Activated CD8-positive, alpha-beta memory T cell treated with anti-CD3 and anti-CD28 coated beads for 24 hours (primary cell): Measurements from ENCODE around the gene ZYG11A.

Source experiments
- DNase-seq: peaks from one replicate; pipeline ENCODE4 v3.0.0-alpha.2; 2020

The ZYG11A gene

DNA sequence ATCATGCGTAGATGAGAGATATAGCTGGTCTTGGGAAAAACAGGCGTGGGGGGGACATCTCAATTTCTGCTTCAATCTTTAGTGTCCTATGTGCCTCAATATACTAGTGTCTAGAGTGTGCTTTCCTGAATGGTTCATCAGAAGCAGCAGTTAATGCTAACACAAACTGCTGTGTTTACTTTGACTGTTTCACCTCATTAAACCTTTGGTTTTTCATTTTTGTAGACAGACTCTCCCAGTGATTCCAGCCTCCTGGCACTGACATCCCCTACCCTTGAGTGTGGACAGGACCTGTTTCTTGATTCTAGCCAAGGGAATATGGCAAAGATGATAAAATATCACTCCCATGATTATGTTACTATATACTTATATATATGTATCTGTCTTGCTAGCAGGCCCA lies 37.6 kb downstream of the ZYG11A start:
- no peak for DNase-seq

DNA sequence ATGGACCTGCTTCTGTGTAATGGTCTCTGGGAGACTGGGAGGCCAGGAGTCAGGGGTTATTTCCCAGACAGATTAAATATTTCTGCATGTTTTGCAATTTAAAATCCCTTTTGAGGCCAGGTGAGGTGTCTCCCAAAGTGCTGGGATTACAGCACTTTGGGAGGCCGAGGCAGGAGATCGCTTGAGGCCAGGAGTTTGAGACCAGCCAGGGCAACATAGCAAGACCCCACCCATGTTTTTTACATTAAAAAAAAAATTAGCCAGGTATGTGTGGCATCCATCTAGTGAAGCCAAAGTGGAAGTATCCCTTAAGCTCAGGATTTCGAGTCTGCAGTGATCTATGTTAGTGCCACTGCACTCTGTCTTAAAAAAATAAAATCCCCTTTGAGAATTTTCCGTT lies 44.9 kb downstream of the ZYG11A start:
- DNase-seq = no peak

DNA sequence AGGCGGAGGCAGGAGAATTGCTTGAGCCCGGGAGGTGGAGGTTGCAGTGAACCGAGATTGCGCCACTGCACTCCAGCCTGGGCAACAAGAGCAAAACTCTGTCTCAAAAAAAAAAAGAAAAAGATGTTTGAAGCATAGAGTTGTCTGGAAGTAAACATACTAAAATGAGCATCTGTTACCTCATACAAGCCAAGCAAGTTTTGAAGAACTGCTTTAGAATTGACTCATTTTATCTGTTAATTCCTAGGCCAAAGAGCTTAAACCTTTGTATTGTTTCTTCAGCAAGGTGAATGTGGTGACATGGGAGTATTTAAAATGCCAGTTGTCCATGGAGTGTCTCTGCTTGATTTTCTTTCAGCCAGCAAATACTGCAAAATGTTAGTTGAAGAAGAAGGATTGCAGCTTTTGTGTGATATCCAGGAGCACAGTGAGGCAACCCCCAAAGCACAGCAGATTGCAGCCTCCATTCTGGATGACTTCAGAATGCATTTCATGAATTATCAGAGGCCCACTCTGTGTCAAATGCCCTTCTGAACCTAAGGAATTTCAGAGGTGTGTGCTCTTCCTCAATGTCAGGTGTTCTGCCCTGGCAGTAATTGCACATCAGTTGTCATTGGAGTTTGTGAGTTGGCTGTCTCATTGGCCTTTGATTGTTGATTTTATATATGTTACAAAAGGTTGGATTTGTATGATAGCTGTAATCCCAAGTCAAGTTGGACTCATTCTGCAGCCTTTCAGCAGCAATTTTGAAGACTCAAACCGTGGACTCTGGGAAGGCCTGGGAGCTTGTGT lies 50.1 kb downstream of the ZYG11A start:
- no peak for DNase-seq

DNA sequence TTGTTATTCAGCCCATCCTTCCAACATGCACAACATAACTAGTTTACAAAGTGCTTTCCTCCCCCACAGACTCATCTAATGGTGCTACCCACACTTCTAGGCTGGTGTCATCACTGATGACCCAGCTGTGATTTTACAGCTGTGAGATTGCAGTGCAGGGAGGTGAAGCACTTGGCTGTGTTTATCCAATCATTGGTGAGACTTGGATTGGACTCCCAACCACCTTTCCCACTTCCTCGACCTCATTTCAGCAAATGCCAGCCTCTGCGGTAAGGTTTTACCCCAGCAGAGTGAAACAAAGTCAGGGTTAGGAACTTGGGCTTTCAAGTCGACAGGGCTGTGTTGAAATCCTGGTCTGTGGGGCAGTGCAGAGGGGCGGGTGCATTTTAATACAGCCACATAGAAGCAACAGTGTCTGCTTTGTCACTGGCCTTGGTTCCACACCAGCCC lies 56.9 kb downstream of the ZYG11A start:
- no peak for DNase-seq

DNA sequence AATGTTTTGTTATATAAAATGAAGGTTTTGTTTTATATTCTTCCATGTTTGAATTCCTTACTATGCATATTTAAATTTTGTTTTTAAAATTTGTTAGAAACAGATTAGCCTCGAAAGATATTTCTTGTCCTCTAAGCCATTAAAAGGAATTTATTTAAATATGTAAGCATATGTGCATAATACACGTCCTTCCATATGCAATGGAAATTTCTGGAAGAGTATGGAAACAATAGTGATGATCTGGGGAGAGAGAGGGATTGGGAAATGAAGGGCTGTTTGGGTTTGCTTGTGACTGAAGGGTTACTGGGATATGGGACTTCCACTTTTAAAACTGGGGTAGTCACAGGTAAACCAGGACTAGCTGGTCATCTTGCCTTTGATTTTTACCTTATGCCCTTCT lies 57.8 kb downstream of the ZYG11A start:
- no peak for DNase-seq

DNA sequence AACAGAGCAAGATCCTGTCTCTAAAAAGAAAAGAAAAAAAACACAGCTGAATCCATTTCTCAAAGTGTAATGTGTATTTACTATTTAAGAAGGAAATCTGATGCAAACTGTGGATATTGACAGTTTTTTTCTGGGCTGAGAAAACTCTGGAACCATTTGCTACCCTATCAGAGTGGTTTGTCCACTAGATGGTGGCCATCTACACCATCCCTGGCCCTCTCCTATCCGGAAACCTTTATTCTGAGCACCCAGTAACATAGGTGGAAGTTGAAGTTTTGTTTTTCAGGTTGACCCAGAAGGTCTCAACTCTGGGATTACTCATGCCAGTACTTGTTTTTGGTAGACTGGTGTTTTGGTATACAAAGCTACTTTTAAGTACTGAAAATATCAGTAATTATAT lies 58.8 kb downstream of the ZYG11A start:
- DNase-seq = no peak

DNA sequence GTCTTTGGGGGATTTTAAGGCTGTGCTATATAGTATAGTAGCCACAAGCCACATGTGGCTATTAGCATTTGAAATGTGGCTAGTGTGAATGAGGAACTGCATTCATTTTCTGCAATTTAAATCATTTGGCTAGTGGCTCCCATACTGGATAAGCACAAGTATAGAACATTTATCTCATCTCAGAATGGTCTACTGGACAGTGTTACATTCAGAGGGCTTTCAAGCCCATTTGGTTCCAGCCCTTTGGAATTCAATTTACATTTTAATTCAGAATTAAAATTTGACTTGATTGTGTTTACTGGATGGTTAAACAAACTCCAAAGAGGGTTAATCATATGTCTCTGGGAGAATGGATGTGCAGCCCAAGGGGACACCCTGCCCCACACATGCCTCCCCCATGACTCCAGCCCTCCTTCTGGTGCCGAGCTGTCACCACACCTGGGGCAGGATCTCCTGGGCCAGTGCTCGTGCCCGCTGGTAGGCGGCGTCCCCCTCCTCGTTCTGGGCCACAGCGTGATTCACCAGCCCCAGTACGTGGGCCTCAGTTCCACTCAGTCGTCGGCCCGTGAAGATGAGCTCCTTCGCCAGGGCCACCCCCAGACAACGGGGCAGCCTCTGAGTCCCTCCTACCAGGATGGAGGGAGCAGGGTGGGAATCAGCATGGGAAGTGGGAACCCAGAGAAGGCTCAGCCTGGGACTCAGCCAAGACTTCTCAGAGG lies 61.8 kb downstream of the ZYG11A start:
- DNase-seq = no peak

DNA sequence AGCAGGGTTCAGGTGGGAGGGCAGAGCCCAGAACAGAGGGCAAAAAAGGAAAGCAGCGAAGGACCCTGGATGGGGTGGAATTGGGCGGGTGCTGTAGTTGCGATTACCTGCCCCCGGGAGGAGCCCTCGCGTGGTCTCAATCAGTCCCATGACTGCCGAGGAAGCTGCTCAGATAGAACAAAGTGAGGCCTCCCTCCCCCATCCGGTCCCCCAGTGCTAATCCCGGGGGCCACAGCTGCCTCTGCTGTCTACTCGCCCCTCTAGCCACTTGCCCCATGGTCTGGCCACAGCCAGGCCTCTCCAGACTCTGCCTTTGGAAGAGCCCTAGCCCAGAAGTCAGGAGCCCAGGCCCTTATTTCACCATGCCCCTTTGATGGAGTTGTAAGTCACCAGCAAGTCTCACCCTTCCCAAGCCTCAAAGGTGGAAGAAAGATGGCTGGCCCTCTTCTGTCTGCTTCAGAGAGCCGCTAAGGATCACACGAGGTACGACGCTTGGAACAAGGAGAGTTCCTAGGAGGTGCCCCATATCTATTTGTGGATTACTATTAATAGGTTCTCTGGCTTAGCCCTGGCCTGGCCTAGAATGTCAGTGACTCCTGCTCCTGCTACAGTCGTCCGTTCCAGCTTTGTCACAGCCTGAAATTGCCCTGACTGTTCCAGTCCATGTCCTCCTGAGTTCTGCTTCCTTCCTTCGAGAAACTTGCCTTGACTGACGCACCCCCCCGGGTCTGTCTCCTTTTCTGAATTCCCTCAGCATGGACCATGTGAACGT lies 62.6 kb downstream of the ZYG11A start:
- peak; percentile 66 for DNase-seq

DNA sequence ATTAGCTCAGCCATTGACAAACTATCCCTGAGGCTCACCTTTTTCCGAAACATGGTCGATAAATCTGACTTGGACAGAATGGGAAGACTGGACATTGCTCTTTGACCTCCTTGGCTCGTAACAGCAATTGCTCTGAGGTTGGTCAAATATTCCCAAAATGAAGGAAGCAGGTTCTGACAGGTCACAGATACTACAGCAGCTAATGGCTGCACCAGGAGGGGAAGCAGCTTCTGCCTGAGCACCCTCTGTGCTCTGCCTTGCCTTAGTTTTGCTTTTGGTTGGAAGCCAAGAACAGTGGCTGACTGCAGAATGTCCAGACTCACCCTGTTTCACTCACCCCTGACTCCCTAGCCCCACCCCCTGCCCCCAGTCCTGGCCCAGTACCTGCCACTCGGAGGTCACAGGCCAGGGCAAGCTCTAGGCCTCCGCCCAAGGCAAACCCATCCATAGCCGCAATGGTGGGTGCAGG lies 63.6 kb downstream of the ZYG11A start:
- DNase-seq = no peak

DNA sequence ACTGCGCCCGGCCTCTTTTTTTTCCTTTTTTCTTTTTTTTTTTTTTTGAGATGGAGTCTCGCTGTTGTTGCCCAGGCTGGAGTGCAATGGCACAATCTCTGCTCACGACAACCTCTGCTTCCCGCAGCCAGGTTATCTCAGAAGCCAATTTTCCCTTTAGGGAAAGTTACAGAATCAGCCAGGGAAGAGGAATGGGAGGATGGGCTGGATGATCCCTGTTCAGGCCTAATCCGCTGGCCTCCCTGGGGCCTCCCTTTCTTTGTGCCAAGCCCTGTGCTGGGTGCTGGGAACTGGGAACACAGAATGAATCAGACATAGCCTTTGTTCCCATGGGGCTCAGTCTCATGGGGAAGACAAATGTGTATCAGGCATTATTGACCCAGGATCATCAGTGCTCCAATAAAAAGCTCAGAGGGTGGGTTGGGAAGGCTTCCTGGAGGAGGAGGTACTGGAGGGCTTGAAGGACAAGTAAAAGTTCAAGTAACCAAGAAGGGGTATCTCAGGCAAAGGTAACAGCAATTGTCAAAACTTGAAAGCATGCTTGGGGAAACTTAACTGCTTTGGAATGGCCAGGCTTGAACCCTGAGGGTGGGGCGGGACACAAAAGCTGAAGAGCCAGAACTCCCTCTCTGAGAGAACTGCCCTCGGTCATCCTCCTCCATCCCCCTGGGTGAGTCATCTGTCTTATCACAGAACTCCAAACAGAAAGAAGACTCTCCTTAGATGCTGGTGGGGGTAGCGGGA lies 64.7 kb downstream of the ZYG11A start:
- DNase-seq = no peak

DNA sequence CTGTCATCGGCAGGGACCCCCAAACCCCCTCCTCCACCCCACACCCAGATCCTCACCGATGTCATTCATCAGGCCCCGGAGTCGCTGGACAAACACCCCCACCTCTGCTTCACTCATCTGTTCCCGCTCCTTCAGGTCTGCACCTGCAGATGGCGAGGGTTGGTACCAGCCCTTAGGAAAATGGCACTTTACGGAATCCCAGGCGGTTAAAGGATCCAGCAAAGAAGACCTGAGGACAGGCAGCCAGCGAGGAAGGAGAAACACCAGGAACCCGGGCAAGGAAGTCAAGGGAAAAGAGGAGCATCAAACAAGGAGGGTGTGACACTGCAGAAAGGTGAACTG lies 65.2 kb downstream of the ZYG11A start:
- DNase-seq = no peak

DNA sequence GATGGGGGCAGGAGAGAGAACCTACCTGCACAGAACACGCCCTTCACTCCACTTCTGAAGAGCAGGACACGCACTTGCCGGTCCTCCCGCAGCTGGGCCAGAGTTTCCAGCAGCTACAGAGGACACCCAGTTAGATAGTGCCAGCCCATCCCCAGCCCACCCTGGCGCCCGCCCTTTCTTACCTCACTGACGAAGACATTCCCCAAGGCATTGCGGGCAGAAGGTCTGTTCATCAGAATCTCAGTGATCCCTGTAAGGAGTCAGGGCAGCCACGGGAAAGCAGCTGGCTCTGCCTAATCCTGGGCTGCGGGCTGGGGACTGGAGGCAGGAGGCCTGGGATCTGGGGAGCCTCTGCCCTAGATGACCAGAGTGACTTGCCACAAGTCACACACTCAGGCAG lies 69.0 kb downstream of the ZYG11A start:
- no peak for DNase-seq

DNA sequence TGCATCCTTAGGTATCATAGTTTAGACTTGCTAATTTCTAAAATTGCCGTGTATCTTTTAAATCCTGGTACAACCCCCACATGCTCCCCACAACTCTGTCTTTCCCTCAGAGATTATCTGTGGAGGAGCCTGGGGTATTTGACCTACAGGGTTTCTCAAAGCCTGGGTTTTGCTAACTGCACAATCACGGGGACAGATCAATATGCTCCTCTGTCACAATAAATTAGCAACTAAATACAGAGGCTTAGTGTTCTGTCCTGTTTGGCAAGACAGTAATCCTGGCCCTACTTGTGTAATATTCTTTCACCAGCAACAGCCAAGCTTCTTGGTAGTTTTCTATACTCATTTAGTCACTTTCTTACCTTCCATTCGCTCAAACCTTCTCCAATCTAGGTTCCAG lies 70.5 kb downstream of the ZYG11A start:
- DNase-seq = no peak

DNA sequence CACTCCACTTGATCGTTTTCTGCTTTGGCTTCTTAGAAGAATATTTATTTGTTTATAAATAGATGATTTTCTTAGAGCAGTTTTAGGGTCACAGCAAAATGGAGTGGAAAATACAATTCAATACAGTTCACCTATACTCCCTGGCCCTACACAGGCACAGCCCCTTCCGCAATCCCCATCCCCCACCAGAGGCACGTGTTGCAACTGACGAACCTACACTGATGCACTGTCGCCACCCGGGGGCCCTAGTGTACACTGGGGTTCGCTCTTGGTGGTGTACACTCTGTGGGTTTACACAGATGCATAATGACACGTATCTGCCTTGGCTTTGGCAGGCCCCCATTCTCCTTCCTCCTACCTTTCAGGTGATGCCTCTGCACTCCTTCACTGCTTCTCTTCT lies 71.0 kb downstream of the ZYG11A start:
- DNase-seq = no peak

DNA sequence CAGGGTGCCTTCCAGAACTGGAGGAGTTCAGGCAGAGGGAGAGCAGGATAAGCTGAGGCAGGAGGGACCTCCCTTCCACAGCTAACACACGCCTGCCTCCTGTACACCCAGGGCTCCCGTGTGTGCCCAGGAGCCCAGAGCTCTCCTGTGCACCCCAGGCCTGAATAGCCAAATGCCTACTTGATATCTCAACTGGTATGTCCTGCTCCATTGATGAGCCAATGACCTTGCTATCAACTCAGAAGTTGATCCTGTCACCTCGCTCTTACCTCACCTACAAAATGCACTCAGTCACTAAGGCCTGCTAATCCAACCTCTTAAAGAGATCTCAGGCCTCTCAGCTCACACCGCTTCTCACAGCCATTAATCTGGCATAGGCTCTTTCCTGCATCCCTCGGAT lies 71.9 kb downstream of the ZYG11A start:
- no peak for DNase-seq

DNA sequence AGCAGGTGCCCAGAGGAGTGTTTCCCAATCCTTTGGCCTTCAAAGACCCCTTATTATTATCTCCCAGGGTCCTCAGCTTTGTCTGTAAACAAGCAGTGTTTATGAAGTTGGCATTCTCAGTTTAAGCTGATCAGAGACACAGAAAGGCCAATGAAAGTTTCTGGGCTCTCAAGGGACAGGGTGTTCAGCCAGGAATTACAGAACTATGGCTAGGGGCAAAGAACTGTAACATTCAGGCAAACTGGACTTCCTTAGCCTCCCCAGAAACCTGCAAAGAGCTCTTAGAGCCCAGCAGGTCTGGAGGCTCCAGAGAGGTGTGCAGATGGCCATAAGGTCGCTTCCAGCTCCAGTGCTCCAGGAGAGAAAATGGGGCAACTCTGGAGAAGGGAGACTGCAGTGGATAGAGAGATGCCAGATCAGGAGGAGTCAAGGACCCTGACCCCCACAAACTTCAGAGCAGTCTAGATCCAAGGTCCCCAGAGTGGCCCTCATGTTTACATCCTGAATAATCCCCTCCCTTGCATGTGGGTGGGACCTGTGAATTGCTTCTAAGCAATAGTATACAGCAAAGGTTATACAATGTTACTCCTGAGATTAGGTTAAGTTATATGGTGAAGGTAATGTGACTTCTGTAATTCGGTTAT lies 72.8 kb downstream of the ZYG11A start:
- DNase-seq = no peak

DNA sequence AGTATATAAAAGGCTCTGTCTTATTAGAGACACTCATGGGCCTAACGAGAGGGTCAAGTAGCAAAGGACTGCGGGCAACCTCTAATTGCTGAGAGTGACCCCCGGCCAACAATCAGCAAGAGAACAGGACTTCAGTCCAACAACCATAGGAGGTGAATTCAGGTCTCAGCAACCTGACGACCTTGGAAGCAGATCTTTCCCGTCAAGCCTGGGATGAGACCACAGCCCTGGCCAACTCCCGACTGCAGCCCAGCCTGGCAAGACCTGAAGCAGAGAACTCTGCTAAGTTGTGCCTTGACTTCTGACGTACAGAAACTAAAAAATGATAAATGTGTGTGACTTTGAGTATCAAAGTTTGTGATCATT lies 73.3 kb downstream of the ZYG11A start:
- no peak for DNase-seq

DNA sequence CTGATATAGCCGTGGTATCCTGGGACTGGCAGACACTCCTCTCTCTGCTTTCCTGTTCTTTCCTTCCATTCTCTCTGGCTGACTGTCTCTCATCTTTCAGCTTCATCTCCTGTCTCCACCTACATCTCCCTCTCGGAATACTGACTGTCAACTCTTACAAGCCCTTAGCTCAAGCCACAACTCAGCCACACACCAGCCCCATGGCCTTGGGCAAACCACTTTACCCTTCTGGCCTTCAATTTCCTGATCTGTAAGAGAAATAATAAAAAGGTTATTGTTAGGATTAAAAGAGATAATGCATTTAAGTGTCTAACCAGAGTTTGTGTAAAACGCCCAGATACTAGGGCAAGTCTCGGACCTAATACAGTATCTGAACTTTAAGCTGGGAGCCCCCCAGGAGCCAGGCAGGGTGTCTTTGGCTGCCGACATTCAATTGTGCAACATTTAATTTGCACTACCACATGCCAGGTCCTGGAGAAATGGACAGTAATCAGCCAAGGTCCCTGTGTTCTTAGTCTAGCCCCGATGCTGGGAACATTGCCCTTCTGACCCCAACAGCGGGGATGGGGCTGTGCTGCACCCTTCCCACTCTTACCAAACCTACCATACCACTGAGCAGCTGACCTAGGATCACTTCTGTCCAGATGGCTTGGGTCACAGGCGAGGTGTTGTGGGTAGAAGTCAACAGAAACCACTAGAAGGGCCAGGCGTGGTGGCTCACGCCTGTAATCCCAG lies 73.8 kb downstream of the ZYG11A start:
- DNase-seq = no peak

DNA sequence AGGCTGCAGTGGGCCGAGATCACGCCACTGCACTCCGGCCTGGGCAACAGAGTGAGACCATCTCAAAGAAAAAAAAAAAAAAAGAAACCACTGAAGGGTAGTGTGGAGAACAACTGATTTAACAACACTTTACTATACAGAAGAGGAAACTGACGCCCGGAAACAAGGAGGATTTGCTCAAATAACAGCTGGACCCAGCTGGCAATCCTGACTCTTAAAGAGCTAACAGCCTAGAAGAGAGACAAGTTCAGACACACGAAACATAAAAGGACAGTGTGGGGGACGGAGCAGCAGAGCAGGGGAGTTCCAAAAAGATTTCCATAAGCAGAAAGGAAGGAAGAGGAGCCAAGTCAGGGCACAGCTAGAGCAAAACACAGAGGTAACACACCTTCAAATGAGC lies 74.6 kb downstream of the ZYG11A start:
- no peak for DNase-seq

DNA sequence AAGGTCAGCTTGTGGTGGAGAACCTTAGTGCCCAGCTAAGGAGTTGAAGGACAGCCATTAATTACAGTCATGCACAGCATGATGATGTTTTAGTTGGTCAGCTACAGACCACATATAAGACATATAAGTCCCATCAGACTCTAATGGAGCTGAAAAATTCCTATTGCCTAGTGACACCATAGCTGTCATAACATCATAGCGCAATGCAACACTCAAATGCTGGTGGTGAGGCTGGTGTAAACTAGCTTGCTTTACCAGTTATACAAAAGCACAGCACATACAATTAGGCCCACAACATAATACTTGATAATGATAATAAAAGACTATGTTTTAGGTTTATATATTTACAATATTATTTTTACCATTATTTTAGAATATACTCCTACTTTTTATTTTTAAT lies 75.0 kb downstream of the ZYG11A start:
- DNase-seq = no peak

DNA sequence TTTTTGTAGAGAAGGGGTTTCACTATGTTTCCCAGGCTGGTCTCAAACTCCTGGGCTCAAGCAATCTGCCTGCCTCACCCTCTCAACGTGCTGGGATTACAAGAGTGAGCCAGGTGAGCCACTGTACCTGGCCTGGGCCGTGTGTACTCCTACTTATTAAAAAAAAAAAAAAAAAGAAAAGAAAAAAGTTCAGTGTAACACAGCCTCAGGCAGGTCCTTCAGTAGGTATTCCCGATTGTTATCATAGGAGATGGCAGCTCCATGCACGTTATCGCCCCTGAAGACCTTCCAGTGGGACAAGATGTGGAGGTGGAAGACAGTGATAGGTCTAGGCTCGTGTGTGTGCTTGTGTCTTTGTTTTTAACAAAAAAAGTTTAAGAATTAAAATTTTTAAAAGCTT lies 75.6 kb downstream of the ZYG11A start:
- DNase-seq = no peak
